ENCODE data around the gene FAM13A.

- no peak for TF ChIP-seq CTCF (IDR thresholded peaks at IDR 0.05)
- no peak for TF ChIP-seq POLR2AphosphoS5 (IDR thresholded peaks at IDR 0.05; ENCODE audit: insufficient read depth in 1 of 2, low read depth in 1 of 2)
Observed at GRCh38 chr4:88969746-88970145, 87.2 kb downstream of the FAM13A start.

All from vagina (tissue), 2 donors.